IPS DF 4.7 (cell line): ENCODE data around the gene MED22.
"Not testable (repeated sequence)": the region's sequence is repeated elsewhere in the genome, so short reads cannot be mapped to it uniquely, and the experiment has no call there.

Source experiments
- DNase-seq: peaks from one replicate; pipeline ENCODE4 v3.0.0-alpha.2; 2013; ENCODE audit warnings: low spot score; ENCODE audit errors: extremely low read depth

Gene MED22

GRCh38 chr9:133307301-133307700 lies 40.6 kb downstream of the MED22 start:
- no peak for DNase-seq

- no peak for DNase-seq
Observed at GRCh38 chr9:133306242-133307204, 41.4 kb downstream of the MED22 start.

GRCh38 chr9:133305731-133306130 lies 42.2 kb downstream of the MED22 start:
- DNase-seq: no peak

- no peak for DNase-seq
Observed at GRCh38 chr9:133304477-133305377, 43.2 kb downstream of the MED22 start.

- no peak for DNase-seq
Observed at GRCh38 chr9:133304158-133304470, 43.8 kb downstream of the MED22 start.

- DNase-seq: no peak
Observed at GRCh38 chr9:133303266-133304157, 44.4 kb downstream of the MED22 start.

GRCh38 chr9:133301253-133302230 lies 46.4 kb downstream of the MED22 start:
- DNase-seq: no peak

GRCh38 chr9:133299996-133300395 lies 47.9 kb downstream of the MED22 start:
- not testable (repeated sequence) for DNase-seq

- no peak for DNase-seq
Observed at GRCh38 chr9:133294257-133294656, 53.7 kb downstream of the MED22 start.

GRCh38 chr9:133290751-133291302 lies 57.1 kb downstream of the MED22 start:
- DNase-seq: no peak
